GM12878 (cell line): ENCODE results near the gene TAC3. TPM values are rescaled to one million over a fixed set of nuclear protein-coding genes. Genes with fewer than 3 reads are reported as not detected.

Experiments used
- ATAC-seq: fragments of 200-7000 bp; cut with Tn5 transposase; 3 replicates; pipeline ENCODE4 v1.9.1; 2020; ENCODE audit warnings: mild to moderate bottlenecking, moderate library complexity
- BruUV-seq: library from RNA; stranded (reverse); fragments of 400-500 nt; replicated peaks from 2 replicates; lab custom pipeline; 2021; lab: Mats Ljungman, UMichigan
- CTCF ChIA-PET: fragments of 300-600 bp; sonication (Branson Sonifier 250); formaldehyde crosslinking; extraction: SDS; loops from one replicate; lab custom pipeline; 2021; ENCODE audit warnings: inconsistent platforms; lab: Yijun Ruan, JAX
- POLR2A ChIA-PET: fragments of 350-600 bp; formaldehyde crosslinking; extraction: SDS; loops from one replicate; lab custom pipeline; 2021; ENCODE audit warnings: inconsistent platforms; lab: Charles Lee
- RAD21 ChIA-PET: fragments of 300-600 bp; sonication (Branson Sonifier 250); formaldehyde crosslinking; loops from one replicate; lab custom pipeline; 2023; ENCODE audit warnings: antibody characterized with exemption; ENCODE audit not compliant: unreplicated experiment; lab: Charles Lee
- SMC1A ChIA-PET: fragments of 300-600 bp; sonication (Branson Sonifier 250); formaldehyde crosslinking; loops from one replicate; lab custom pipeline; 2023; ENCODE audit not compliant: unreplicated experiment, uncharacterized antibody; lab: Charles Lee
- DNase-seq: peaks from one replicate; pipeline ENCODE4 v3.0.0-alpha.2; 2011; ENCODE audit warnings: low read depth, low spot score
- FAIRE-seq: peaks from 3 replicates; lab custom pipeline; 2011; peaks lifted over from hg19 to GRCh38; lab: Jason Lieb, UNC
- H2AFZ ChIP-seq: 2 replicates; pipeline ENCODE4 v1.6.0; 2011; ENCODE audit warnings: low read depth, low read length, control low read depth; ENCODE audit not compliant: control insufficient read depth
- H3K27ac ChIP-seq: 2 replicates; pipeline ENCODE4 v1.5.1; 2011; ENCODE audit warnings: control low read depth; ENCODE audit not compliant: control insufficient read depth, insufficient read depth
- H3K27me3 ChIP-seq, 2 experiments: replicated peaks in 1 of 2; 2 replicates each; pipeline versions ENCODE4 v1.6.0 to v1.6.1; 2011; ENCODE audit warnings: low read length in 1 of 2; ENCODE audit not compliant: control insufficient read depth in 2 of 2, insufficient read depth in 2 of 2
- H3K36me3 ChIP-seq, 2 experiments: 2 replicates each; pipeline ENCODE4 v1.5.1; 2011; ENCODE audit warnings: low read length in 1 of 2; ENCODE audit not compliant: control insufficient read depth in 2 of 2, insufficient read depth in 2 of 2
- H3K4me1 ChIP-seq: 2 replicates; pipeline ENCODE4 v1.6.1; 2011; ENCODE audit warnings: mild to moderate bottlenecking, low read length, moderate library complexity, mixed read lengths; ENCODE audit not compliant: control insufficient read depth, insufficient read depth
- H3K4me2 ChIP-seq: 2 replicates; pipeline ENCODE4 v1.6.0; 2011; ENCODE audit warnings: control low read depth; ENCODE audit not compliant: control insufficient read depth, insufficient read depth
- H3K4me3 ChIP-seq: fragments of 200-600 bp; sonication (generic); 2 replicates; pipeline ENCODE4 v1.5.1; 2016
- H3K79me2 ChIP-seq: 2 replicates; pipeline ENCODE4 v1.6.0; 2011; ENCODE audit warnings: low read length; ENCODE audit not compliant: control insufficient read depth, insufficient read depth
- H3K9ac ChIP-seq: 2 replicates; pipeline ENCODE4 v1.8.0; 2011; ENCODE audit warnings: low read length, control low read depth, mixed read lengths; ENCODE audit not compliant: control insufficient read depth, insufficient read depth
- H3K9me3 ChIP-seq: replicated peaks from 3 replicates; pipeline ENCODE4 v1.5.1; 2011; ENCODE audit warnings: mild to moderate bottlenecking, low read length; ENCODE audit not compliant: control insufficient read depth, insufficient read depth
- H4K20me1 ChIP-seq: 2 replicates; pipeline ENCODE4 v1.6.0; 2011; ENCODE audit not compliant: control insufficient read depth, insufficient read depth
- ATF3 ChIP-seq: IDR thresholded peaks from 2 replicates; pipeline ENCODE4 v1.6.1; 2011; ENCODE audit warnings: low read depth, mild to moderate bottlenecking, low read length, moderate library complexity, borderline replicate concordance; ENCODE audit errors: extremely low read depth
- ESRRA ChIP-seq: IDR thresholded peaks from 2 replicates; pipeline ENCODE4 v1.6.1; 2012; ENCODE audit warnings: mild to moderate bottlenecking, low read length, improper control_type of control experiment
- EZH2 ChIP-seq: IDR thresholded peaks from 2 replicates; pipeline ENCODE4 v1.6.1; 2012; ENCODE audit warnings: low read depth, mild to moderate bottlenecking, control low read depth, inconsistent platforms, low read length, borderline replicate concordance; ENCODE audit not compliant: control insufficient read depth
- NR2C2 ChIP-seq: IDR thresholded peaks from 2 replicates; pipeline ENCODE4 v1.6.1; 2011; ENCODE audit warnings: borderline replicate concordance, low read depth; ENCODE audit not compliant: control insufficient read depth, insufficient read length
- PAX8 ChIP-seq: fragments of 450-650 bp; IDR thresholded peaks from 2 replicates; pipeline ENCODE4 v1.6.1; 2017; ENCODE audit warnings: mild to moderate bottlenecking, moderate library complexity
- PBX3 ChIP-seq: IDR thresholded peaks from 2 replicates; pipeline ENCODE4 v1.6.1; 2011; ENCODE audit warnings: mild to moderate bottlenecking, low read depth, low read length, moderate library complexity; ENCODE audit not compliant: insufficient replicate concordance
- POLR2AphosphoS2 ChIP-seq: IDR thresholded peaks from 2 replicates; pipeline ENCODE4 v1.6.1; 2011; ENCODE audit warnings: low read depth, mild to moderate bottlenecking, low read length, improper control_type of control experiment, moderate library complexity
- RAD21 ChIP-seq: IDR thresholded peaks from 2 replicates; pipeline ENCODE4 v1.6.1; 2011; ENCODE audit warnings: mild to moderate bottlenecking, low read depth, low read length, moderate library complexity; ENCODE audit not compliant: insufficient read depth
- RELB ChIP-seq: fragments of 450-650 bp; IDR thresholded peaks from 2 replicates; pipeline ENCODE4 v1.6.1; 2017; ENCODE audit warnings: low read depth, mild to moderate bottlenecking, moderate library complexity
- SMAD1 ChIP-seq: fragments of 450-650 bp; IDR thresholded peaks from 2 replicates; pipeline ENCODE4 v1.6.1; 2018; ENCODE audit warnings: mild to moderate bottlenecking, low read depth; ENCODE audit not compliant: partially characterized antibody
- ZBTB33 ChIP-seq: fragments of 450-650 bp; IDR thresholded peaks from 2 replicates; pipeline ENCODE4 v1.6.1; 2017; ENCODE audit warnings: mild to moderate bottlenecking
- ZNF207 ChIP-seq: fragments of 450-650 bp; IDR thresholded peaks from 2 replicates; pipeline ENCODE4 v1.6.1; 2014; ENCODE audit warnings: antibody characterized with exemption, mild to moderate bottlenecking, borderline replicate concordance
- WGBS: methylation state at CpG from one replicate; pipeline ENCODE4 v1.1.6; 2016; ENCODE audit warnings: low lambda C conversion rate; ENCODE audit not compliant: insufficient replicate concordance, insufficient coverage; ENCODE audit errors: missing lambda C conversion rate; 5-methylcytosine and 5-hydroxymethylcytosine counted together
- in situ Hi-C: fragments of 300-500 bp; cut with MboI; formaldehyde crosslinking; loops from 9 replicates; pipeline ENCODE4 v1.14.3; 2018; ENCODE audit warnings: mixed read lengths
- intact Hi-C: fragments of 100-400 bp; cut with micrococcal nuclease; formaldehyde crosslinking; loops from one replicate; pipeline ENCODE4 v1.14.2; 2022; ENCODE audit not compliant: unreplicated experiment
- polyA plus RNA-seq, 11 experiments: library from polyadenylated mRNA; depleted of rRNA in 4 of 11; unstranded in 6 of 11; stranded (reverse) in 5 of 11; fragments of >200 nt; fragmentation: Nextera tagmentation in 4 of 11; fragmentation: Illumina TruSeq in 1 of 11; extraction: Ambion mirVana in 4 of 11; extraction: Trizol in 1 of 11; gene quantifications; 1 replicate in 1 of 11; 2 replicates in 10 of 11; pipeline versions ENCODE4 v1.2.1 to v1.2.3, GENCODE V29; 2011 to 2016; ENCODE audit warnings: inconsistent platforms in 2 of 11, missing spikeins in 2 of 11, low read depth in 1 of 11
- total RNA-seq, 4 experiments: library from RNA; depleted of rRNA in 3 of 4; stranded (reverse); fragments of >200 nt in 3 of 4; fragmentation: Illumina TruSeq in 1 of 4; extraction: Trizol in 1 of 4; gene quantifications; 2 replicates each; pipeline versions ENCODE4 v1.2.1 to v1.2.3, GENCODE V29; 2013 to 2021

The TAC3 gene
- total and polyA plus RNA-seq, 10 of the 15 experiments (the other 5 are each of a cell fraction or from before 2014, with no cell fraction given): 0.11 to 0.18 (median 0.13) TPM; not detected in 7

GRCh38 chr12:57005980-57006808 is 10.1 kb downstream of the TAC3 start, which contains the start of gene ZBTB39 (continued):
- TF ChIP-seq SMAD1 (no peak), RAD21 (peak; percentile 26; the same call in 1 of the 2 replicates)

- CTCF ChIA-PET: interaction anchor here (0.7 to 12.1 kb wide), 23 partner anchors 8 to 369 kb away, joined by 3 to 177 read pairs (median 5); partner anchors contain the start of genes HSD17B6, MYO1A, PRIM1 and STAT6
- no peaks in the 10 kb centered on the region for H3K9me3 ChIP-seq
- H3K79me2 ChIP-seq: peaks cover 6% of the 10 kb centered on the region
- no peaks in the 10 kb centered on the region for H4K20me1 ChIP-seq
- H3K4me1 ChIP-seq: peaks cover 23% of the 10 kb centered on the region
- no peak for FAIRE-seq
- no TSS peak for BruUV-seq
- no peak overlapping the region for H3K4me2 ChIP-seq
- H3K27ac ChIP-seq: no peak overlapping the region
- H3K4me3 ChIP-seq: no peak overlapping the region
- RAD21 ChIA-PET: interaction anchor here (1.0 to 5.8 kb wide), 7 partner anchors 17 to 315 kb away, joined by 3 to 44 read pairs (median 4); partner anchors contain the start of gene STAT6
- intact Hi-C loops: no loop called here
- SMC1A ChIA-PET: interaction anchor here (0.6 to 12.3 kb wide), 14 partner anchors 8 to 647 kb away, joined by 3 to 125 read pairs (median 4); partner anchors contain the start of genes HSD17B6 and STAT6
- WGBS: 92% methylated on average over 6 of the region's 6 CpGs
- in situ Hi-C loops: loop anchor here (5.0 kb wide), 2 partner anchors 108 to 247 kb away; partner anchors contain the start of gene STAT6
- POLR2A ChIA-PET: interaction anchor here (1.1 kb wide), 1 partner anchor 107 kb away, joined by 3 read pairs; the partner anchor contains the start of gene STAT6
- no peaks in the 10 kb centered on the region for H3K27me3 ChIP-seq
- ATAC-seq: no peak
- H2AFZ ChIP-seq: no peak overlapping the region
- H3K9ac ChIP-seq: no peak overlapping the region
- no peak for DNase-seq
- peaks cover 1 to 6% of the 10 kb centered on the region in 2 experiments; a peak in 2 of 4 replicates for H3K36me3 ChIP-seq
- no peak for TF ChIP-seq ATF3
- TF ChIP-seq ZNF207: no peak
- no peak for TF ChIP-seq EZH2
- TF ChIP-seq ZBTB33: no peak
- no peak for TF ChIP-seq PBX3
- TF ChIP-seq ESRRA: no peak
- TF ChIP-seq RELB: no peak
- TF ChIP-seq NR2C2: no peak
- TF ChIP-seq POLR2AphosphoS2: no peak
- no peak for TF ChIP-seq PAX8
These were observed 11.7 kb downstream of the TAC3 start for GRCh38 chr12:57004651-57005050.
